DND-41 (cell line): ENCODE results near the gene ERCC2.

Source experiments
- ATAC-seq: fragments of 200-7000 bp; cut with Tn5 transposase; 3 replicates; pipeline ENCODE4 v1.9.1; 2021; ENCODE audit warnings: low read depth; ENCODE audit not compliant: insufficient read depth
- DNase-seq: peaks from one replicate; pipeline ENCODE4 v3.0.0-alpha.2; 2020
- H2AFZ ChIP-seq: 2 replicates; pipeline ENCODE4 v1.6.0; 2012; ENCODE audit warnings: low read depth, low read length
- H3K27ac ChIP-seq: 2 replicates; pipeline ENCODE4 v1.5.1; 2012; ENCODE audit warnings: low read length, inconsistent platforms
- H3K27me3 ChIP-seq: fragments of 200-600 bp; sonication (generic); 2 replicates; pipeline ENCODE4 v1.6.0; 2012; ENCODE audit warnings: low read length, mild to moderate bottlenecking, inconsistent platforms; ENCODE audit not compliant: insufficient read depth, poor library complexity
- H3K36me3 ChIP-seq: 2 replicates; pipeline ENCODE4 v1.5.1; 2012; ENCODE audit warnings: low read length, inconsistent platforms; ENCODE audit not compliant: insufficient read depth
- H3K4me1 ChIP-seq: 2 replicates; pipeline ENCODE4 v1.5.1; 2012; ENCODE audit warnings: mild to moderate bottlenecking, low read length; ENCODE audit not compliant: insufficient read depth
- H3K4me2 ChIP-seq: 2 replicates; pipeline ENCODE4 v1.6.0; 2012; ENCODE audit warnings: mild to moderate bottlenecking, moderate library complexity, low read length, inconsistent platforms; ENCODE audit not compliant: insufficient read depth
- H3K4me3 ChIP-seq, 2 experiments: fragments of 200-600 bp in 1 of 2; shearing (Covaris generic) in 1 of 2; 2 replicates each; pipeline ENCODE4 v1.5.1; 2012 to 2016; ENCODE audit warnings: inconsistent platforms in 2 of 2, low read length in 2 of 2, mild to moderate bottlenecking in 2 of 2, low read depth in 1 of 2, moderate library complexity in 1 of 2
- H3K79me2 ChIP-seq: 2 replicates; pipeline ENCODE4 v1.6.0; 2012; ENCODE audit warnings: low read length, inconsistent platforms; ENCODE audit not compliant: insufficient read depth
- H3K9ac ChIP-seq: 2 replicates; pipeline ENCODE4 v1.6.0; 2012; ENCODE audit warnings: low read depth, mild to moderate bottlenecking, inconsistent platforms, low read length, moderate library complexity
- H3K9me3 ChIP-seq: 2 replicates; pipeline ENCODE4 v1.5.1; 2012; ENCODE audit warnings: low read length, moderate library complexity, mild to moderate bottlenecking, inconsistent platforms; ENCODE audit not compliant: insufficient read depth, severe bottlenecking
- H4K20me1 ChIP-seq: 2 replicates; pipeline ENCODE4 v1.6.0; 2012; ENCODE audit warnings: low read length; ENCODE audit not compliant: insufficient read depth
- EZH2 ChIP-seq: IDR thresholded peaks from 3 replicates; pipeline ENCODE4 v1.6.1; 2012; ENCODE audit warnings: borderline replicate concordance, low read depth, mild to moderate bottlenecking, moderate library complexity, low read length, inconsistent platforms; ENCODE audit not compliant: severe bottlenecking
- TF ChIP-seq, protein P1 (sequence below): IDR thresholded peaks from 2 replicates; pipeline ENCODE4 v1.5.1; 2012; ENCODE audit warnings: borderline replicate concordance, low read length, moderate library complexity, mild to moderate bottlenecking; ENCODE audit not compliant: poor library complexity, severe bottlenecking; ENCODE audit errors: extremely low read depth

The ERCC2 gene

DNA sequence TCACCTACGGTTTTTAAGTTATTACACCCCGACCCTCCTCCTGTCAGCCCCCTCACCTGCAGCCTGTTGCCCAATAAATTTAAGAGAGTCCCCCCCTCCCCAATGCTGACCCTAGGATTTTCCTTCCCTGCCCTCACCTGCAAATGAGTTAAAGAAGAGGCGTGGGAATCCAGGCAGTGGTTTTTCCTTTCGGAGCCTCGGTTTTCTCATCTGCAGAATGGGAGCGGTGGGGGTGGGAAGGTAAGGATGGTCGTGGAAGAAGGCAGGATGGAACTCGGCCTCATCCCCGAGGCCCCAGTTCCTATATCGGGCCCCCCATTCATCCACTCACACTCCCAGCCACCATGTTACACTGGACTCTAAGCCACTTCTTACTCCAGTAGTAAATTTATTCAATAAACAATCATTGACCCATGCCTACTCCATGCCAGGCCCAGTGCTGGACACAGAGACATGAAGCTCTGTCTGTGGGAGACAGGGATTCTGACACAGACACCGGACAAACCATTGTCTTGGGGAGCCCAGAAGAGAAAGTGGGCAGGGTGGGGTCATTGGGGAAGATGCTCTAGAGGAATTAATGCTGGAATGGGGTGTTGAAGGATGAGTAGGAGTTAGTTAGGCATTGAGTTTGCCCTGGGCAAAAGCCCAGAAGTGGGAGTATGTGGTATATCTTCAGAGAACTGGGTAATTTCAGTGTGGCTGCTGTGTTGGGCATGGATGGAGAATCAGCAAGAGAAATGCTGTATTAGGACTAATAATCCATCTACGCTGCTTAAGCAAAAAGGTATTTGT is 66.9 kb downstream of the ERCC2 start:
- Histone ChIP-seq H3K9me3 (no peaks in the 10 kb centered on the region), H3K36me3 (peaks cover 11% of the 10 kb centered on the region), H3K4me2 (no peak overlapping the region), H3K27me3 (no peaks in the 10 kb centered on the region), H3K27ac (no peak overlapping the region), H3K79me2 (no peaks in the 10 kb centered on the region), H4K20me1 (peaks cover 4% of the 10 kb centered on the region; the same call in 1 of the 2 replicates), H3K4me1 (no peaks in the 10 kb centered on the region), H3K4me3 (no peak overlapping the region), H3K9ac (no peak overlapping the region), H2AFZ (no peak overlapping the region)
- no peak for ATAC-seq
- no peak for DNase-seq
- TF ChIP-seq EZH2 = no peak
- TF ChIP-seq, protein P1, sequence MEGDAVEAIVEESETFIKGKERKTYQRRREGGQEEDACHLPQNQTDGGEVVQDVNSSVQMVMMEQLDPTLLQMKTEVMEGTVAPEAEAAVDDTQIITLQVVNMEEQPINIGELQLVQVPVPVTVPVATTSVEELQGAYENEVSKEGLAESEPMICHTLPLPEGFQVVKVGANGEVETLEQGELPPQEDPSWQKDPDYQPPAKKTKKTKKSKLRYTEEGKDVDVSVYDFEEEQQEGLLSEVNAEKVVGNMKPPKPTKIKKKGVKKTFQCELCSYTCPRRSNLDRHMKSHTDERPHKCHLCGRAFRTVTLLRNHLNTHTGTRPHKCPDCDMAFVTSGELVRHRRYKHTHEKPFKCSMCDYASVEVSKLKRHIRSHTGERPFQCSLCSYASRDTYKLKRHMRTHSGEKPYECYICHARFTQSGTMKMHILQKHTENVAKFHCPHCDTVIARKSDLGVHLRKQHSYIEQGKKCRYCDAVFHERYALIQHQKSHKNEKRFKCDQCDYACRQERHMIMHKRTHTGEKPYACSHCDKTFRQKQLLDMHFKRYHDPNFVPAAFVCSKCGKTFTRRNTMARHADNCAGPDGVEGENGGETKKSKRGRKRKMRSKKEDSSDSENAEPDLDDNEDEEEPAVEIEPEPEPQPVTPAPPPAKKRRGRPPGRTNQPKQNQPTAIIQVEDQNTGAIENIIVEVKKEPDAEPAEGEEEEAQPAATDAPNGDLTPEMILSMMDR = no peak

DNA sequence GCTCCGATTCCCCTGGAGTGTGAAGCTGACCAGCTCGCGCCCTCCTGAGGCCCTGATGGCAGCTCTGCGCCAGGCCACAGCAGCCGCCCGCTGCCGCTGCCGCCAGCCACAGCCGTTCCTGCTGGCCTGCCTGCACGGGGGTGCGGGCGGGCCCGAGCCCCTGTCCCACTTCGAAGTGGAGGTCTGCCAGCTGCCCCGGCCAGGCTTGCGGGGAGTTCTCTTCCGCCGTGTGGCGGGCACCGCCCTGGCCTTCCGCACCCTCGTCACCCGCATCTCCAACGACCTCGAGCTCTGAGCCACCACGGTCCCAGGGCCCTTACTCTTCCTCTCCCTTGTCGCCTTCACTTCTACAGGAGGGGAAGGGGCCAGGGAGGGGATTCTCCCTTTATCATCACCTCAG is 68.0 kb downstream of the ERCC2 start:
- no peak overlapping the region for H3K4me2 ChIP-seq
- no peaks in the 10 kb centered on the region for H3K79me2 ChIP-seq
- no peak for DNase-seq
- TF ChIP-seq, protein P1 = no peak
- no peak for TF ChIP-seq EZH2
- H3K9me3 ChIP-seq = no peaks in the 10 kb centered on the region
- H3K27ac ChIP-seq = no peak overlapping the region
- H3K9ac ChIP-seq = no peak overlapping the region
- ATAC-seq = no peak
- H3K4me3 ChIP-seq = no peak overlapping the region
- no peak overlapping the region for H2AFZ ChIP-seq
- H3K4me1 ChIP-seq = no peaks in the 10 kb centered on the region
- peaks cover 16% of the 10 kb centered on the region for H3K36me3 ChIP-seq
- H3K27me3 ChIP-seq = no peaks in the 10 kb centered on the region
- peaks cover 4% of the 10 kb centered on the region; the same call in 1 of the 2 replicates for H4K20me1 ChIP-seq
